Posterior cingulate gyrus (tissue), 11 donors: ENCODE measurements around the gene C16orf95.
"Not testable (repeated sequence)": the region's sequence is repeated elsewhere in the genome, so short reads cannot be mapped to it uniquely, and the experiment has no call there.

Source experiments
- DNase-seq, 10 donors: peaks; one replicate each; pipeline versions ENCODE4 v3.0.0 to v3.0.0-alpha.2; 2020 to 2021; ENCODE audit warnings: mixed read lengths in 3 of 10
- intact Hi-C: fragments of 100-400 bp; cut with DNase I; formaldehyde crosslinking; loops from one replicate; pipeline ENCODE4 v1.15.1; 2023

Gene C16orf95

DNA sequence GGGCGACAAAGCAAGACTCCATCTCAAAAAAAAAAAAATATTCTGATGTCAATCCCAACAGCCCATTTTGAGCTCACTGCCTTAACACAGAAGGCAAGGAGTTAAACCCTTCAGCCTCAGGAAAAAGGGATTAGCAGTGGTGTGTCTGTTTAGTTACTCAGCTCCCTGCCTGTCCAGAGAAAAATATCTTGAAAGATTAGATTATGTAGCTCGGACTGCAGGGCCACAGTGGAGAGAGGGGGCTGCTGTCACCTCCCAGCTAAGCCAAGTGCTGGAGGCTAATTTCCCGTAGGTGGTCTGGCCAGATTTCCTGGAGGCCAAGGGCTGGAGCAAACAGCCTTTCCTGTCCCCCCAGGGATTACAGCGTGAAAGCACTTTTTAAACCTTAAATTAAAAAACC is 50.3 kb downstream of the C16orf95 start:
- intact Hi-C loops: no loop called here
- peak in 1 of 10 donors; percentile 24 for DNase-seq

DNA sequence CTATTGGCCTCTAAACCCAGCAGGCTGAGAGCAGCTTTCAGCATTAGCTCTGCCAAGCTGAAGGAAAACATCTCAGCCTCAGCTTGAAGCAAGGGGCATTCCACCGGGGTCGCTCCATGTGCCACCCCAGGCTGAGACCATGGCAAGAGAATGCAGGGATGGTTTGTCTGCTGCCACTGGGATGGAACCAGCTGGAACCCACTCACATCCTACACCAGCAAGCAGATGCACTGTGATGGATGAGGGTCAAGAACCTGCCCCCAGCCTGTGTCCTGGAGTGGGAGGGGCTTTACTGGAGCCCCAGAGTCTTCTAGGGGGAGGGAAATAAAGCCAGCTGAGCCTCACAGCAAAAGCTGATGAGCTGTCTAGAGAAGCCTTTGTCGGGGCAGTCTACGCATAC is 51.9 kb downstream of the C16orf95 start:
- intact Hi-C loops: no loop called here
- peak in 1 of 10 donors; percentile 63 for DNase-seq

- DNase-seq: no peak
- intact Hi-C loops: no loop called here
Measured at GRCh38 chr16:87264634-87265033, 52.6 kb downstream of the C16orf95 start.

GRCh38 chr16:87263418-87264052 is 53.7 kb downstream of the C16orf95 start:
- intact Hi-C loops: no loop called here
- DNase-seq: peak in 1 of 10 donors; percentile 54

GRCh38 chr16:87259431-87259830 is 57.8 kb downstream of the C16orf95 start:
- DNase-seq: no peak
- intact Hi-C loops: no loop called here

GRCh38 chr16:87258653-87259052 is 58.5 kb downstream of the C16orf95 start:
- DNase-seq, intact Hi-C loops: not testable (repeated sequence)

- intact Hi-C loops: no loop called here
- DNase-seq: peak in 1 of 10 donors; percentile 66
Measured at GRCh38 chr16:87255866-87256265, 61.3 kb downstream of the C16orf95 start.

DNA sequence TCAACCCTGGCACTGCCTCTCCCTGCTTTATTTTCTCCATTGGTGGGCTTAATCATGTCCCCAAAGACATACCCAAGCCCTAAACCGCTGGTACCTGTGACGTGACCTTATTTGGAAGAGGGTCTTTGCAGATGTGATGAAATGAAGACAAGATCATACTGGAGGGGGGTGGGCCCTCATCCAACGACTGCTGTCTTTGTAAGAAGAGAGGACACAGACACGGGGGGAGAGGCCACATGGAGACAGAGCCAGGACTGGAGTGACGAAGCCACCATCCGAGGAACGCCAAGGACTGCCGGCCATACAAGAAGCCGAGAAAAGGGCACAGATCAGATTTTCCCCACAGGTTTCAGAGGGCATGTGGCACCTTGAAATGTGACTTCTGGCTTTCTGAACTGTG is 62.5 kb downstream of the C16orf95 start:
- no peak for DNase-seq
- intact Hi-C loops: no loop called here

DNA sequence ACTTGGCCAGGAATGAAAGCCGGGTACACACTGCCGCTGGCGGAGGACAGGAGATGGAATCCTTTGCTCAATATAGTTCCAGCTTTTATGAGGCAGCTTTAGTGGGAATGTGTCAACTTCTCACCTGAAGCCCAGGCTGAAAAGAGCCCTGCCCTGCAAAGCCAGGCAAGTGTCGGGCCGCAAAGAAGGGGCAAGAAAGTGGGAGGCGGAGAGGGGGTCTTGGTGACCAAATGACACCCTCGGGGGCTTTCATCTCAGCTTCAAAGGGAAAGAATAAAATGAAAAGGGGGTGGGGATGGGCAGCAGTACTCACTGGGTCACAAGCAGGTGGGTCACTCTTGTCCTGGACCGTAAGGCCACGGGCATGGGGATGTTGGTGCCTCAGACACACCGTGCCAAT is 62.9 kb downstream of the C16orf95 start:
- intact Hi-C loops: no loop called here
- no peak for DNase-seq

GRCh38 chr16:87253536-87253935 is 63.7 kb downstream of the C16orf95 start:
- intact Hi-C loops: no loop called here
- no peak for DNase-seq
